ENCODE measurements around the gene TIGIT.

The TIGIT gene

DNA sequence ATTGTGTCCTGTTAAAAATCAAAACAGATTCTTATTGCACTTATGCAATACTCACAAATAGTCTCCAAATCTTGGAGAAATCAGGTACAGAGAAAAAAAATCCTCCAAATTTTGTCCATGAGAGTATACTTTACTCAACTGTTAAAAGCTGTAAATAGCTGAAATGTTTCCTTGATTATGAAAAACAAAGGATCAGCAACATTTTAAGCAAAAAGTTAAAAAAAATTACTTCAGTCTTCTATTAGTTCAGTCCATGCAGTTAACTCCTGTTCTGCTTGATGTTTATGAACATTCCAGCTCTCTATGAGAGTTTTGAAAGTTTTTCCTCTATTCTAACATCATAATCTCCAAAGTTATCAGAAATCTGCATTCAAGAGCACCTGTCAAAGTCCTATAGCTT, 33.7 kb upstream of the TIGIT start:
- Histone ChIP-seq H3K27me3 (ENCODE audit: control insufficient read depth in 1 of 2, insufficient read depth in 1 of 2, low read length in 2 of 2) (no peaks in the 10 kb centered on the region), H3K9ac (ENCODE audit: low read length) (no peak overlapping the region), H2AFZ (ENCODE audit: low read depth, low read length) (no peak overlapping the region), H3K4me2 (ENCODE audit: low read length, poor library complexity, severe bottlenecking) (no peak overlapping the region), H2BK120ac (ENCODE audit: low read depth, low read length) (no peak overlapping the region), H3K23ac (ENCODE audit: low read length in 2 of 2) (no peak overlapping the region), H3K9me3 (ENCODE audit: control insufficient read depth, low read length) (peaks cover 6% of the 10 kb centered on the region), H4K91ac (ENCODE audit: low read length) (no peak overlapping the region), H4K8ac (ENCODE audit: low read length) (no peak overlapping the region), H3K18ac (ENCODE audit: low read depth in 1 of 2, low read length in 2 of 2) (no peak overlapping the region), H2BK12ac (ENCODE audit: low read length in 2 of 2) (no peak overlapping the region), H3K4me1 (ENCODE audit: control insufficient read depth, insufficient read depth, low read depth, low read length) (no peaks in the 10 kb centered on the region), H3K79me1 (replicated peaks; ENCODE audit: low read length, poor library complexity, severe bottlenecking) (no peaks in the 10 kb centered on the region), H3K4ac (ENCODE audit: low read depth in 1 of 2, low read length in 2 of 2) (no peak overlapping the region), H2AK5ac (ENCODE audit: low read length, severe bottlenecking) (no peak overlapping the region), H3K36me3 (ENCODE audit: control insufficient read depth in 1 of 2, insufficient read depth in 2 of 2, low read depth in 1 of 2, low read length in 2 of 2) (no peaks in the 10 kb centered on the region), H2BK15ac (ENCODE audit: low read depth, poor library complexity, severe bottlenecking) (no peak overlapping the region), H2BK5ac (ENCODE audit: low read depth, low read length, poor library complexity, severe bottlenecking) (no peak overlapping the region), H3K14ac (ENCODE audit: low read length in 2 of 2) (no peak overlapping the region), H3K4me3 (ENCODE audit: insufficient read depth in 1 of 2, low read depth in 1 of 2, low read length in 2 of 2) (no peak overlapping the region), H3K27ac (ENCODE audit: low read length, poor library complexity, severe bottlenecking) (no peak overlapping the region)
- no peak for DNase-seq

DNA sequence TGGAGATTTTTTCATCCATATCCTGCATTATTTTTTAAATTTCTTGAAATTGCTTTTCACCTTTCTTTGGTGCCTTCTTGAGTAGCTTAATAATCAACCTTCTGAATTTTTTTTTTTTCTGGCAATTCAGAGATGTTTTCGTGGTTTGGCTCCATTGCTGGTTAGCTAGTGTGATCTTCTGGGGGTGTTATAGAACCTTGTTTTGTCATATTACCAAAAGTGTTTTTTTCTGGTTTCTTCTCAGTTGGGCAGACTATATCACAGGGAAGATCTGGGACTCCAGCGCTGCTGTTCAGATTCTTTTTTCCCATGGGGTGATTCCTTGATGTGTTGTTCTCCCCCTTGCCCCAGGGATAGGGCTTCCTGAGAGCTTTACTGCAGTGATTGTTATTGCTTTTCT, 23.8 kb upstream of the TIGIT start:
- Histone ChIP-seq H3K79me1 (replicated peaks; ENCODE audit: low read length, poor library complexity, severe bottlenecking) (no peaks in the 10 kb centered on the region), H2BK12ac (ENCODE audit: low read length in 2 of 2) (no peak overlapping the region), H3K36me3 (ENCODE audit: control insufficient read depth in 1 of 2, insufficient read depth in 2 of 2, low read depth in 1 of 2, low read length in 2 of 2) (no peaks in the 10 kb centered on the region), H3K4me2 (ENCODE audit: low read length, poor library complexity, severe bottlenecking) (no peak overlapping the region), H3K27me3 (ENCODE audit: control insufficient read depth in 1 of 2, insufficient read depth in 1 of 2, low read length in 2 of 2) (no peaks in the 10 kb centered on the region), H3K4me1 (ENCODE audit: control insufficient read depth, insufficient read depth, low read depth, low read length) (no peaks in the 10 kb centered on the region), H4K8ac (ENCODE audit: low read length) (no peak overlapping the region), H3K27ac (ENCODE audit: low read length, poor library complexity, severe bottlenecking) (no peak overlapping the region), H3K9me3 (ENCODE audit: control insufficient read depth, low read length) (peaks cover 15% of the 10 kb centered on the region), H3K4me3 (ENCODE audit: insufficient read depth in 1 of 2, low read depth in 1 of 2, low read length in 2 of 2) (no peak overlapping the region), H2BK15ac (ENCODE audit: low read depth, poor library complexity, severe bottlenecking) (no peak overlapping the region), H3K23ac (ENCODE audit: low read length in 2 of 2) (no peak overlapping the region), H4K91ac (ENCODE audit: low read length) (no peak overlapping the region), H2AK5ac (ENCODE audit: low read length, severe bottlenecking) (no peak overlapping the region), H3K4ac (ENCODE audit: low read depth in 1 of 2, low read length in 2 of 2) (no peak overlapping the region), H3K18ac (ENCODE audit: low read depth in 1 of 2, low read length in 2 of 2) (no peak overlapping the region), H2AFZ (ENCODE audit: low read depth, low read length) (no peak overlapping the region), H3K14ac (ENCODE audit: low read length in 2 of 2) (no peak overlapping the region), H2BK120ac (ENCODE audit: low read depth, low read length) (no peak overlapping the region), H2BK5ac (ENCODE audit: low read depth, low read length, poor library complexity, severe bottlenecking) (no peak overlapping the region), H3K9ac (ENCODE audit: low read length) (no peak overlapping the region)
- 75% methylated on average over 2 of the region's 2 CpGs for WGBS
- DNase-seq: no peak

DNA sequence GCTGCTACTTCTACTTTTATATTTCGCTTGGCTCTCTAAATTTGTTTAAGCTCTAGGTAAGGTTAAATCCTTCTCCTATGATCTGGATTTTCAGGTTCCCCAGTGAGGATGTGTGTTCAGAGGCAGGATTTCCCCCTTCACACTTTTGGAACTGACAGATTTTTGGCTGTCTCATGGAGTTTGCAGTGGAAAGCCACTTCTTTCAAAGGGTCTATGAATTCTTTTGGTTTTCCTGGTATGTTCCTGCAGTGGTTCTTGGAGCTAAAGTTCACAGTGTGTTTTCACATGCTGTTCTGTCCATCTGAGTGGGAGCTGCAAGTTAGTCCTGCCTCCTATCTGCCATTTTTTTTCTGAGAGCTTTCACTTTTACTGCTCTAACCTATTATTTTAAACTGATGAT, 21.6 kb upstream of the TIGIT start:
- no peaks in the 10 kb centered on the region for H3K36me3 ChIP-seq (ENCODE audit: control insufficient read depth in 1 of 2, insufficient read depth in 2 of 2, low read depth in 1 of 2, low read length in 2 of 2)
- H4K91ac ChIP-seq (ENCODE audit: low read length): no peak overlapping the region
- no peak overlapping the region for H2BK120ac ChIP-seq (ENCODE audit: low read depth, low read length)
- 50% methylated on average over 1 of the region's 1 CpG for WGBS
- H3K27ac ChIP-seq (ENCODE audit: low read length, poor library complexity, severe bottlenecking): no peak overlapping the region
- no peaks in the 10 kb centered on the region for H3K4me1 ChIP-seq (ENCODE audit: control insufficient read depth, insufficient read depth, low read depth, low read length)
- H3K4me3 ChIP-seq (ENCODE audit: insufficient read depth in 1 of 2, low read depth in 1 of 2, low read length in 2 of 2): no peak overlapping the region
- no peak overlapping the region for H4K8ac ChIP-seq (ENCODE audit: low read length)
- H3K4ac ChIP-seq (ENCODE audit: low read depth in 1 of 2, low read length in 2 of 2): no peak overlapping the region
- H2AK5ac ChIP-seq (ENCODE audit: low read length, severe bottlenecking): no peak overlapping the region
- no peaks in the 10 kb centered on the region for H3K79me1 ChIP-seq (replicated peaks; ENCODE audit: low read length, poor library complexity, severe bottlenecking)
- H3K14ac ChIP-seq (ENCODE audit: low read length in 2 of 2): no peak overlapping the region
- H3K4me2 ChIP-seq (ENCODE audit: low read length, poor library complexity, severe bottlenecking): no peak overlapping the region
- H2AFZ ChIP-seq (ENCODE audit: low read depth, low read length): no peak overlapping the region
- no peak overlapping the region for H3K18ac ChIP-seq (ENCODE audit: low read depth in 1 of 2, low read length in 2 of 2)
- peaks cover 11% of the 10 kb centered on the region for H3K9me3 ChIP-seq (ENCODE audit: control insufficient read depth, low read length)
- no peak overlapping the region for H2BK12ac ChIP-seq (ENCODE audit: low read length in 2 of 2)
- H3K27me3 ChIP-seq (ENCODE audit: control insufficient read depth in 1 of 2, insufficient read depth in 1 of 2, low read length in 2 of 2): no peaks in the 10 kb centered on the region
- no peak overlapping the region for H3K23ac ChIP-seq (ENCODE audit: low read length in 2 of 2)
- H2BK5ac ChIP-seq (ENCODE audit: low read depth, low read length, poor library complexity, severe bottlenecking): no peak overlapping the region
- H2BK15ac ChIP-seq (ENCODE audit: low read depth, poor library complexity, severe bottlenecking): no peak overlapping the region
- no peak for DNase-seq
- no peak overlapping the region for H3K9ac ChIP-seq (ENCODE audit: low read length)

DNA sequence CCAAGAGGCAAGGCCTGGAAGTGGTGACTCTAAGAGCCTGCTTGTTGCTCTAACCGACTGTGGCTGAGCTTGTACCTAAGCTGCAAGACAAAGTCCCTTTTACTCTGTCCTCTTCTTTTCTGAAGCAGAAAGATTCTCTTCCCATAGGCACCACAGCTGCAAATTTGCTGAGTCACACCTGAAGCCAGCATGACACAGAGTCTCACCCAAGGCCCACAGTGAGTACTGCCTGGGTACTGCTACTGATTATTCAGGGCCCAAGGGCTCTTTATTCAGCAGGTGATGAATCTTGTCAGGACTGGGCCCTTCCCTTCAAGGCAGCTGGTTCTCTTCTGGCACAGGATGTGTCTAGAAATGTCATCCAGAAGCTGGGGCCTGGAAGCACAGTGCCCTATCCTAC, 18.9 kb upstream of the TIGIT start:
- DNase-seq: peak; percentile 14
- Histone ChIP-seq H3K4me1 (ENCODE audit: control insufficient read depth, insufficient read depth, low read depth, low read length) (no peaks in the 10 kb centered on the region), H3K4ac (ENCODE audit: low read depth in 1 of 2, low read length in 2 of 2) (no peak overlapping the region), H3K14ac (ENCODE audit: low read length in 2 of 2) (no peak overlapping the region), H2BK12ac (ENCODE audit: low read length in 2 of 2) (no peak overlapping the region), H3K79me1 (replicated peaks; ENCODE audit: low read length, poor library complexity, severe bottlenecking) (no peaks in the 10 kb centered on the region), H3K4me3 (ENCODE audit: insufficient read depth in 1 of 2, low read depth in 1 of 2, low read length in 2 of 2) (no peak overlapping the region), H3K27ac (ENCODE audit: low read length, poor library complexity, severe bottlenecking) (no peak overlapping the region), H3K18ac (ENCODE audit: low read depth in 1 of 2, low read length in 2 of 2) (no peak overlapping the region), H3K9me3 (ENCODE audit: control insufficient read depth, low read length) (peaks cover 4% of the 10 kb centered on the region), H4K91ac (ENCODE audit: low read length) (no peak overlapping the region), H3K4me2 (ENCODE audit: low read length, poor library complexity, severe bottlenecking) (no peak overlapping the region), H2AK5ac (ENCODE audit: low read length, severe bottlenecking) (no peak overlapping the region), H2BK15ac (ENCODE audit: low read depth, poor library complexity, severe bottlenecking) (no peak overlapping the region), H3K9ac (ENCODE audit: low read length) (no peak overlapping the region), H2BK5ac (ENCODE audit: low read depth, low read length, poor library complexity, severe bottlenecking) (no peak overlapping the region), H4K8ac (ENCODE audit: low read length) (no peak overlapping the region), H3K36me3 (ENCODE audit: control insufficient read depth in 1 of 2, insufficient read depth in 2 of 2, low read depth in 1 of 2, low read length in 2 of 2) (no peaks in the 10 kb centered on the region), H2BK120ac (ENCODE audit: low read depth, low read length) (no peak overlapping the region), H2AFZ (ENCODE audit: low read depth, low read length) (no peak overlapping the region), H3K27me3 (ENCODE audit: control insufficient read depth in 1 of 2, insufficient read depth in 1 of 2, low read length in 2 of 2) (no peaks in the 10 kb centered on the region), H3K23ac (ENCODE audit: low read length in 2 of 2) (no peak overlapping the region)
- WGBS: 95% methylated on average over 1 of the region's 1 CpG
